ENCODE data around the gene PSPN. TPM values are rescaled to one million over a fixed set of nuclear protein-coding genes. Genes with fewer than 3 reads are reported as not detected.
"Not testable (repeated sequence)": the region's sequence is repeated elsewhere in the genome, so short reads cannot be mapped to it uniquely, and the experiment has no call there.

PSPN gene
- total RNA-seq, 1 experiment from 2014 or later, result 0.74 TPM

DNA sequence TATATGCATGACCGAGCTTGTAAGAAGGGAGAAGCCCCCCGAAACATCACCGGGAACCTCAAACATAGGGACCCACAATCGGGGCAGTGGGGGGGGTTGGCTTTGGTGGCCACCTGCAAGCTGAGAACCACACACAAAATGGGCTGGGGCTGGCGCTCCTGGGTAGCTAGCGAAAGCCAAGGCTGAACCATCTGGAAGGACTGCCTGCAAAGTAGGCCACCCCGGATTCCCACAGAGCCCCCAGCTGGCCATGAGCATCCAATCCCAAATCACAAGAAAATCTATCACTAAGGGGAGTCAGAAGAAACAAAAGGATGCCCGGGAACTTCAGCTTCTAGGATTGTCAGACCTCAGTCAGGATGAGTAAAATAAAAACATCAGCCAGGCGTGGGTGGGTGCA is 2.8 kb upstream of the PSPN start:
- DNase-seq (ENCODE audit: low read depth, low spot score), result no peak
- in situ Hi-C loops (cut with HindIII; ENCODE audit: low pct_unique_long_range_greater_than_20kb, low sequenced_read_pairs), result no loop called here

- DNase-seq (ENCODE audit: low read depth, low spot score), result no peak
- in situ Hi-C loops (cut with HindIII; ENCODE audit: low pct_unique_long_range_greater_than_20kb, low sequenced_read_pairs), result no loop called here
Observed at GRCh38 chr19:6378041-6378440, 2.3 kb upstream of the PSPN start.

GRCh38 chr19:6376512-6377190 is 918 bp upstream of the PSPN start:
- DNase-seq (ENCODE audit: low read depth, low spot score), result no peak
- in situ Hi-C loops (cut with HindIII; ENCODE audit: low pct_unique_long_range_greater_than_20kb, low sequenced_read_pairs), result no loop called here

GRCh38 chr19:6374711-6375410 is 872 bp downstream of the PSPN start:
- DNase-seq (ENCODE audit: low read depth, low spot score), result no peak
- in situ Hi-C loops (cut with HindIII; ENCODE audit: low pct_unique_long_range_greater_than_20kb, low sequenced_read_pairs), result no loop called here

DNA sequence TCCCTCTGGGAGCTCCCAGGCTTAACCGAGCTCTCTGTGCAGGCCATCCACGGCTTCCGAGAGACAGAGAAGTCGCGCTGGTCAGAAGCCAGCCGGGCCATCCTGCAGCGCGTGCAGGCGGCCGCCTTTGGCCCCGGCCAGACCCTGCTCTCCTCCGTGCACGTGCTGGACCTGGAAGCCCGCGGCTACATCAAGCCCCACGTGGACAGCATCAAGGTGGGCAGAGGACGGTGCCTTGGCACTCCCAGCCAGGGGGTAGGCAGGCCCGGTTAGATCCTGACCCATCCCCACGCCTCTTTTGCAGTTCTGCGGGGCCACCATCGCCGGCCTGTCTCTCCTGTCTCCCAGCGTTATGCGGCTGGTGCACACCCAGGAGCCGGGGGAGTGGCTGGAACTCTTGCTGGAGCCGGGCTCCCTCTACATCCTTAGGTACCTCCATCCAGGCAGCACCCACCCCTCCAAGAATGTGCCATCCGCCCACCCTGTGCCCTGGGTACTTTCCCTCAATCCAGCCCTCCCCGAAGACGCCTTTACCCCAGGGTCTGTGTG is 1.5 kb downstream of the PSPN start:
- no peak for DNase-seq (ENCODE audit: low read depth, low spot score)
- in situ Hi-C loops (cut with HindIII; ENCODE audit: low pct_unique_long_range_greater_than_20kb, low sequenced_read_pairs), result no loop called here

GRCh38 chr19:6373813-6374108 is 2.0 kb downstream of the PSPN start:
- DNase-seq (ENCODE audit: low read depth, low spot score), result no peak
- in situ Hi-C loops (cut with HindIII; ENCODE audit: low pct_unique_long_range_greater_than_20kb, low sequenced_read_pairs), result no loop called here

GRCh38 chr19:6373096-6373812 is 2.5 kb downstream of the PSPN start:
- in situ Hi-C loops (cut with HindIII; ENCODE audit: low pct_unique_long_range_greater_than_20kb, low sequenced_read_pairs), result no loop called here
- DNase-seq (ENCODE audit: low read depth, low spot score), result peak; percentile 92

DNA sequence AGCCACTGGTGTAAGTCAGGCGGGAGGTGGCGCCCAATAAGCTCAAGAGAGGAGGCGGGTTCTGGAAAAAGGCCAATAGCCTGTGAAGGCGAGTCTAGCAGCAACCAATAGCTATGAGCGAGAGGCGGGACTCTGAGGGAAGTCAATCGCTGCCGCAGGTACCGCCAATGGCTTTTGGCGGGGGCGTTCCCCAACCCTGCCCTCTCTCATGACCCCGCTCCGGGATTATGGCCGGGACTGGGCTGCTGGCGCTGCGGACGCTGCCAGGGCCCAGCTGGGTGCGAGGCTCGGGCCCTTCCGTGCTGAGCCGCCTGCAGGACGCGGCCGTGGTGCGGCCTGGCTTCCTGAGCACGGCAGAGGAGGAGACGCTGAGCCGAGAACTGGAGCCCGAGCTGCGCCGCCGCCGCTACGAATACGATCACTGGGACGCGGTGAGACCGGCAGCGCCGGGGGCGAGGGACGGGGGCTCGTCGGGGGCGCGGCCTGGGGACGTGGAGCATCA is 3.1 kb downstream of the PSPN start, which contains the start of gene ALKBH7:
TSS of gene ALKBH7 (plus strand) at position 201 of the 502 bp plus-strand sequence. CDS start at position 228, 27 bp downstream.
- DNase-seq (ENCODE audit: low read depth, low spot score), result peak; percentile 99
- in situ Hi-C loops (cut with HindIII; ENCODE audit: low pct_unique_long_range_greater_than_20kb, low sequenced_read_pairs), result no loop called here

DNA sequence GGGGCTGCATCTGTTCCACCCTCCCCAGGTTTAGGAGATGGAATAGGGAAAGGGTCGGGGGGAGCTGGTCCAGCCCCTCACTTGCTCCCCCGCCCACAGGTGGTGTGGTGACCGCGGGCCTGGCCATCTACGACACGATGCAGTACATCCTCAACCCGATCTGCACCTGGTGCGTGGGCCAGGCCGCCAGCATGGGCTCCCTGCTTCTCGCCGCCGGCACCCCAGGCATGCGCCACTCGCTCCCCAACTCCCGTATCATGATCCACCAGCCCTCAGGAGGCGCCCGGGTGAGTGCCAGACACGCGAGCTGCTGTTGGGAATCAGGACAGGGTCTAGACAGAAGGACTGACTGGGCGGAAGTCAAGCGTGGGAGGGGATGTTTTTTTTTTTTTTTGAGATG is 11.4 kb downstream of the PSPN start:
- no peak for DNase-seq (ENCODE audit: low read depth, low spot score)
- in situ Hi-C loops (cut with HindIII; ENCODE audit: low pct_unique_long_range_greater_than_20kb, low sequenced_read_pairs), result no loop called here

DNA sequence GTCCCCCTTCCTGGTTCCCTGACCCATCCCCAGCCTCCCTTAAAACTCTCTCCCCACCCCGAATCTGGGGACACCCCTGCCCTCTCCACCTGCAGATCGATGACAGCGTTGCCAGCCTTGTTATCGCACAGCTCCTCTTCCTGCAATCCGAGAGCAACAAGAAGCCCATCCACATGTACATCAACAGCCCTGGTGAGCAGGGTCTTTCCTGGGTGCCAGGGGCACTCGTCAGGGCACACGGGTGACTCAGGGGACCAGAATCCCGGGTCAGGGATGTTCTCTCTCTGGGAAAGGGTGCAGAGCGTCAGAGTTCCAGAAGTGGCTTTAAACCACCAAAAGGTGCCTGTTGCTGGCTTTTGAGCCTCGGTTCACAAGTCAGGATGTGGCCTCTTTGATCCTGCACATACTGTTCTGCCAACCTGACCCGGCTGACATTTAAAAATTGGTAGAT is 13.4 kb downstream of the PSPN start:
- DNase-seq (ENCODE audit: low read depth, low spot score), result no peak
- in situ Hi-C loops (cut with HindIII; ENCODE audit: low pct_unique_long_range_greater_than_20kb, low sequenced_read_pairs), result no loop called here

- in situ Hi-C loops (cut with HindIII; ENCODE audit: low pct_unique_long_range_greater_than_20kb, low sequenced_read_pairs), result no loop called here
- no peak for DNase-seq (ENCODE audit: low read depth, low spot score)
Observed at GRCh38 chr19:6362027-6362350, 13.7 kb downstream of the PSPN start.

DNA sequence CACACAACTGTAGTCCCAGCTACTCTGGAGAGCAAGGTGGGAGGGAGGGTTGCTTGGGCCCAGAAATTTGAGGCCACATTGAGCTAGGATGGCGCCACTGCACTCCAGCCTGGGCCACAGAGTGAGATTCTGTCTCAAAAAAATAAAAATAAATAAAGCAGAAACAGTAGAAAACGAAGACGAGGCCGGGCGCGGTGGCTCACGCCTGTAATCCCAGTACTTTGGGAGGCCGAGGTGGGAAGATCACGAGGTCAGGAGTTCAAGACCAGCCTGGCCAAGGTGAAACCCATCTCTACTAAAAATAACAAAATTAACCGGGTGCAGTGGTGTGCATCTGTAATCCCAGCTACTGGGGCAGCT is 14.9 kb downstream of the PSPN start:
- in situ Hi-C loops (cut with HindIII; ENCODE audit: low pct_unique_long_range_greater_than_20kb, low sequenced_read_pairs), result not testable (repeated sequence)

GRCh38 chr19:6360445-6360844 is 15.3 kb downstream of the PSPN start:
- in situ Hi-C loops (cut with HindIII; ENCODE audit: low pct_unique_long_range_greater_than_20kb, low sequenced_read_pairs); DNase-seq (ENCODE audit: low read depth, low spot score): not testable (repeated sequence)

More for the DNA sequence above, 14.9 kb downstream of the PSPN start:
- not testable (repeated sequence) for DNase-seq (ENCODE audit: low read depth, low spot score)

DNA sequence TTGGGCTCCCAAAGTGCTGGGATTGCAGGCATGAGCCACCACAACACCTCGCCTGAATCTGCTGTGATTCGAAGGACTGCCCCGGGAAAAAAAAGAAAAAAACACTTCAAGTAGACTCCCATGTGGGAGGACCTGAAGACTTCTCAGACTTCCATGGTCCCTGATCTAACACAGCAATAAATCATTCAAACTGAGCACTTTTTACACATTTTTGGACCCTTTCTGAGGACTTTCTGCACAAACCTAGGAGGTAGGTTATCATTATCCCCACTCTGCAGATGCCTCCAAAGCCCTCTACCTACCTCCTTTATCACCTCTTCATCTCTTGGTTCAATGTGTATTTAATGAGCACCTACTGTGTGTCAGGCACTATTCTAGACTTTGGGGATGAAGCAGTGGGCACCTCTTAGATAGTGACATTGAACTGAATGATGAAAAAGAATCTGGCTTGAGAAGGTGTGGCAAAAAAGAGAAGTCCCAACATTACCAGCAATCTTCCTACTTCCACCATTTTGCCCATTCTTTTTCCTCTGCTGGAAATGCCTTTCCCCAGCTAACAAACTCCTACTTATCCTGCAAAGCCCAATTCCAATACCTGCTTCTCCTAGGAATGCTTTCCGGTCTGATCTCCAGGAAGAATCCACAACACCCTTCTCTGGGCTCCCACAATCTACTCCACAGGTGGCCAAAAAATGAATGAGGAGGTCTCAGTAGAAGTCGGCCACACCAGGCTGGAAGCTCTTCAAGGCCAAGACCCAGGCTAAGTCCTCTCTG is 16.0 kb downstream of the PSPN start:
- no peak for DNase-seq (ENCODE audit: low read depth, low spot score)
- in situ Hi-C loops (cut with HindIII; ENCODE audit: low pct_unique_long_range_greater_than_20kb, low sequenced_read_pairs), result no loop called here

- in situ Hi-C loops (cut with HindIII; ENCODE audit: low pct_unique_long_range_greater_than_20kb, low sequenced_read_pairs), result no loop called here
- DNase-seq (ENCODE audit: low read depth, low spot score), result no peak
Observed at GRCh38 chr19:6358003-6358402, 17.7 kb downstream of the PSPN start.

GRCh38 chr19:6357174-6357573 is 18.6 kb downstream of the PSPN start:
- DNase-seq (ENCODE audit: low read depth, low spot score), result no peak
- in situ Hi-C loops (cut with HindIII; ENCODE audit: low pct_unique_long_range_greater_than_20kb, low sequenced_read_pairs), result no loop called here

DNA sequence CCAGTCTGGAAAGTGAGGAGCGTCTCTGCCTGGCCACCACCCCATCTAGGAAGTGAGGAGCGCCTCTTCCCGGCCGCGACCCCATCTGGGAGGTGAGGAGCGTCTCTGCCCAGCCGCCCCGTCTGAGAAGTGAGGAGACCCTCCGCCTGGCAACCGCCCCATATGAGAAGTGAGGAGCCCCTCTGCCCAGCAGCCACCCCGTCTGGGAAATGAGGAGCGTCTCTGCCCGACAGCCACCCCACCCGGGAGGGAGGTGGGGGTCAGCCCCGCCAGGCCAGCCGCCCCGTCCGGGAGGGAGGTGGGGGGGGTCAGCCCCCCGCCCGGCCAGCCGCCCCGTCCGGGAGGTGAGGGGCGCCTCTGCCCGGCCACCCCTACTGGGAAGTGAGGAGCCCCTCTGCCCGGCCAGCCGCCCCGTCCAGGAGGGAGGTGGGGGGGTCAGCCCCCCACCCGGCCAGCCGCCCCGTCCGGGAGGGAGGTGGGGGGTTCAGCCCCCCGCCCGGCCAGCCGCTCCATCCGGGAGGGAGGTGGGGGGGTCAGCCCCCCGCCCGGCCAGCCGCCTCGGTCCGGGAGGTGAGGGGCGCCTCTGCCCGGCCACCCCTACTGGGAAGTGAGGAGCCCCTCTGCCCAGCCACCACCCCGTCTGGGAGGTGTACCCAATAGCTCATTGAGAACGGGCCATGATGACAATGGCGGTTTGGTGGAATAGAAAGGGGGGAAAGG is 20.3 kb downstream of the PSPN start:
- DNase-seq (ENCODE audit: low read depth, low spot score); in situ Hi-C loops (cut with HindIII; ENCODE audit: low pct_unique_long_range_greater_than_20kb, low sequenced_read_pairs): not testable (repeated sequence)

Data from SK-MEL-5 (cell line).